Kidney (tissue), 14 donors: Measurements from ENCODE around the gene ELK3. TPM values are rescaled to one million over a fixed set of nuclear protein-coding genes. Genes with fewer than 3 reads are reported as not detected.

Source experiments
- DNase-seq, 5 donors: peaks; one replicate each; pipeline ENCODE4 v3.0.0-alpha.2; 2013 to 2020
- FAIRE-seq: peaks from 2 replicates; lab custom pipeline; 2012; peaks lifted over from hg19 to GRCh38; lab: Jason Lieb, UNC
- H3K27ac ChIP-seq, 2 donors: one replicate each; pipeline ENCODE4 v1.7.0; 2013; ENCODE audit warnings: low read depth in 2 of 2, low read length in 2 of 2, inconsistent platforms in 1 of 2
- H3K27me3 ChIP-seq: one replicate; pipeline ENCODE4 v1.7.1; 2013; ENCODE audit warnings: low read length, inconsistent platforms; ENCODE audit not compliant: control insufficient read depth, insufficient read depth
- H3K36me3 ChIP-seq, 3 donors: one replicate each; pipeline versions ENCODE4 v1.7.0 to v1.7.1; 2013; ENCODE audit warnings: low read length in 3 of 3, control low read depth in 1 of 3, inconsistent platforms in 1 of 3; ENCODE audit not compliant: insufficient read depth in 3 of 3, control insufficient read depth in 2 of 3
- H3K4me1 ChIP-seq, 3 donors: one replicate each; pipeline versions ENCODE4 v1.7.0 to v1.7.1; 2013; ENCODE audit warnings: low read length in 3 of 3, inconsistent platforms in 1 of 3, low read depth in 1 of 3; ENCODE audit not compliant: control insufficient read depth in 2 of 3, insufficient read depth in 2 of 3
- H3K4me3 ChIP-seq, 3 donors: one replicate each; pipeline versions ENCODE4 v1.7.0 to v1.8.1; 2013; ENCODE audit warnings: low read length in 3 of 3, control low read depth in 1 of 3, inconsistent platforms in 1 of 3
- H3K9ac ChIP-seq, 3 donors: one replicate each; pipeline versions ENCODE4 v1.7.0 to v1.7.1; 2013; ENCODE audit warnings: low read length in 3 of 3, control low read depth in 1 of 3, inconsistent platforms in 1 of 3
- H3K9me3 ChIP-seq, 3 donors: one replicate each; pipeline versions ENCODE4 v1.7.0 to v1.7.1; 2013; ENCODE audit warnings: low read length in 3 of 3, control low read depth in 1 of 3, inconsistent platforms in 1 of 3; ENCODE audit not compliant: control insufficient read depth in 2 of 3, insufficient read depth in 1 of 3
- intact Hi-C: fragments of 100-400 bp; cut with DNase I; formaldehyde crosslinking; loops from one replicate; pipeline ENCODE4 v1.11.1; 2022
- polyA plus RNA-seq: library from polyadenylated mRNA; stranded (reverse); fragments of 350-450 nt; fragmentation: Illumina TruSeq; extraction: RNeasy Lipid Tissue Mini Kit (QIAGEN cat#74804); gene quantifications from one replicate; pipeline ENCODE4 v1.2.3, GENCODE V29; 2014; ENCODE audit warnings: low read depth, low replicate concordance; ENCODE audit not compliant: insufficient read depth
- total RNA-seq: library from RNA; stranded (reverse); fragmentation: NEBNext Ultra II Directional; extraction: Animal tissue kit (Norgen Biotek cat#: 25700); gene quantifications from one replicate; pipeline ENCODE4 v1.2.1, GENCODE V29; 2021
- TF ChIP-seq, protein P1 (sequence below): IDR thresholded peaks from 3 replicates; pipeline ENCODE4 v1.5.1; 2012; ENCODE audit warnings: mild to moderate bottlenecking, moderate library complexity, borderline replicate concordance; ENCODE audit not compliant: insufficient read depth; ENCODE audit errors: extremely low read depth
- donor health status: control.
- donor health status: control.
- donor health status: control.
- donor health status: control.
- donor health status: control.
- donor health status: DM: yes; HTN: yes; CAD: no.
- donor health status: Normal renal cell carcinoma (clear cell type).

ELK3 gene
- total and polyA plus RNA-seq, 2 donors from 2014 or later: 10.5 to 59.5 TPM

DNA sequence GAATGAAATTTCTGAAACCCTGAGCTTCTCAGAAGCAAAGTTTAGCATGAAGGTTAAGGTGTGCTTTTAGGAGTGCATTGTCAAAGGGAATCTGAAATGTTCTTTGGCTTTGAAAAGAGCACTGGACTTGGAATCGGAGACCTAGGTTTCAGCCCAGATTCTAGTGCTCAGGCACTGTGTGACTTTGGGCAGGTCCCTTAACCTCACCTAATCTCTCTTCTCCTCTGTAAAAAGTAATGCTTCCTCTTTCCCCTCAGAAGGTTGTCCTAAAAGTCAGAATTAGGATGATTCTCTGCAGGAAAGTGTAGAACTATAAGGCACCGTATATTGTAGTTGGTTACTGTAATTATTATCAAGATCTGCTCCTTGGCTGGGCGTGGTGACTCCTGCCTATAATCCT lies 38.0 kb upstream of the ELK3 start:
- intact Hi-C loops: no loop called here
- Histone ChIP-seq H3K4me3 (no peak overlapping the region), H3K36me3 (no peaks in the 10 kb centered on the region), H3K9me3 (no peaks in the 10 kb centered on the region), H3K27me3 (no peaks in the 10 kb centered on the region), H3K27ac (no peak overlapping the region), H3K4me1 (no peaks in the 10 kb centered on the region), H3K9ac (no peak overlapping the region)
- TF ChIP-seq, protein P1, sequence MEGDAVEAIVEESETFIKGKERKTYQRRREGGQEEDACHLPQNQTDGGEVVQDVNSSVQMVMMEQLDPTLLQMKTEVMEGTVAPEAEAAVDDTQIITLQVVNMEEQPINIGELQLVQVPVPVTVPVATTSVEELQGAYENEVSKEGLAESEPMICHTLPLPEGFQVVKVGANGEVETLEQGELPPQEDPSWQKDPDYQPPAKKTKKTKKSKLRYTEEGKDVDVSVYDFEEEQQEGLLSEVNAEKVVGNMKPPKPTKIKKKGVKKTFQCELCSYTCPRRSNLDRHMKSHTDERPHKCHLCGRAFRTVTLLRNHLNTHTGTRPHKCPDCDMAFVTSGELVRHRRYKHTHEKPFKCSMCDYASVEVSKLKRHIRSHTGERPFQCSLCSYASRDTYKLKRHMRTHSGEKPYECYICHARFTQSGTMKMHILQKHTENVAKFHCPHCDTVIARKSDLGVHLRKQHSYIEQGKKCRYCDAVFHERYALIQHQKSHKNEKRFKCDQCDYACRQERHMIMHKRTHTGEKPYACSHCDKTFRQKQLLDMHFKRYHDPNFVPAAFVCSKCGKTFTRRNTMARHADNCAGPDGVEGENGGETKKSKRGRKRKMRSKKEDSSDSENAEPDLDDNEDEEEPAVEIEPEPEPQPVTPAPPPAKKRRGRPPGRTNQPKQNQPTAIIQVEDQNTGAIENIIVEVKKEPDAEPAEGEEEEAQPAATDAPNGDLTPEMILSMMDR: no peak
- no peak for DNase-seq
- no peak for FAIRE-seq

DNA sequence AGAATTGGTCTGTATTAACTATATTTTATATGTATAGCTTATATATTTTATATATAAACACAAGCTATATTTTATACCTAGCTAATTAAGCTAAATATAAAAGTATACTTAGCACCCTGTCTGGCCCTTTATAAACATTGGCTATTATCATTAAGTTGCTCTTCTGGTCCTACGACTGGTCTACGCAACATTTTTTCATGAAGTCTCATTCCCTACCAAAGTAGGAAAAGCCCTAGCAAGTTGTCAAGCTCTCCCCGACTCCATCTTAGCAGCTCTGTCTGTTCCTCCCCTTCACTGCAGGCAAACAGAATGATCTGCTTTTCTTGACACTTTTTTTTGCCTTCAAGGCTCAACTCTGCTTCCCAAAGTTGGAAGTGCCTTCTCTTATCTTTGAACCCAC lies 36.7 kb upstream of the ELK3 start:
- DNase-seq: no peak
- Histone ChIP-seq H3K27ac (no peak overlapping the region), H3K4me1 (no peaks in the 10 kb centered on the region), H3K36me3 (no peaks in the 10 kb centered on the region), H3K9me3 (no peaks in the 10 kb centered on the region), H3K9ac (no peak overlapping the region), H3K27me3 (no peaks in the 10 kb centered on the region), H3K4me3 (no peak overlapping the region)
- FAIRE-seq: no peak
- intact Hi-C loops: no loop called here
- TF ChIP-seq, protein P1: no peak

DNA sequence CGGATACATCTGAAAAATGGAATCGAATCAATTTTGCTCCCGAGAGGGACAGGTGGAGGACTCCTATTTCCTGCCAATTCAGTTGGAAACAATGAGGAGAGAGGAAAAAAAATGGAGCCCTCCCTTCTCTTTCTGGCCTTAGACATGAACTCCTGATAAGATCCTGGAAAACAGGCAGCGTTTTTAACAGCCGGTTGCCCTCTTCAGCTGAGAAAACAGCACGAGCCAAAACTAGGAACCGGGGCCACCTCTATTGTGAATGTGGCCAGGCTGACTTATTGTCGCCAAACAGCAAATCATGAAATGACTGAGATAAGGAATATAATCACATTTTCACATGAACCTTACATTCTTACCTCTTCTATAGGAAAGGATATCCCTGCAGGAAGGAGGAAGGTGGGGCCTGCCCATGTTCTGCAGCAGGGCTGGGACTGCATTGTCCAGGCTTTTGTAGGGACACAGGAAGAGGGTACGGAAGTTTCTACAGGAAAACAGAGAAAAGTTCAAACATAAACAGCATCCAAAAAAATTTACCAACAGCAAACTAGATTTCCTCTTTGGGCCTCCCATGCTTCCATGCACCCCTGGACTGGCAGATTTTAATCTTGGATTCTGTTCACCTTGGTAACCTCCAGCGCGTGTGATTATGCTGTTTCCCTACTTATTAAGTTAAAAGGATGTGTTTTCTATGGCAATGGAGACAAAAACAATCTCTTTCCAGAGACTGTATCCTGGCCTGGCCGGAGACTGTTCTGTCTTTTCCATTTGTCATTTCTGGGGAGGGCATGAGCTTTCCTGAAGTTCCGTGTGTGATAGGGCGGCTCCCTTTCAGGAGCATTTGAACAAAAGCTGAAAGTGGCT lies 29.0 kb upstream of the ELK3 start:
- no peak overlapping the region for H3K4me3 ChIP-seq
- TF ChIP-seq, protein P1: no peak
- FAIRE-seq: no peak
- peaks cover 0 to 2% (median 0%) of the 10 kb centered on the region in 3 donors for H3K4me1 ChIP-seq
- H3K9me3 ChIP-seq: no peaks in the 10 kb centered on the region
- H3K9ac ChIP-seq: no peak overlapping the region
- H3K36me3 ChIP-seq: no peaks in the 10 kb centered on the region
- intact Hi-C loops: no loop called here
- no peaks in the 10 kb centered on the region for H3K27me3 ChIP-seq
- peak overlapping the region; percentile 18 to 58 for H3K27ac ChIP-seq
- DNase-seq: peak in 2 of 5 donors; percentile 21 to 62
